Esophagus squamous epithelium (tissue), 5 donors: ENCODE measurements around the gene MED16. TPM values are rescaled to one million over a fixed set of nuclear protein-coding genes. Genes with fewer than 3 reads are reported as not detected.

Source experiments
- DNase-seq: peaks from one replicate; lab custom pipeline; 2025; lab: John Stamatoyannopoulos, UW
- H3K27ac ChIP-seq, 4 donors: fragments of 200-600 bp; sonication (generic); one replicate each; pipeline ENCODE4 v1.5.1; 2016 to 2019; ENCODE audit warnings: mild to moderate bottlenecking in 1 of 4
- H3K27me3 ChIP-seq, 4 donors: fragments of 200-600 bp; sonication (generic); 1 replicate in 3 of 4; 2 replicates in 1 of 4; pipeline versions ENCODE4 v1.5.1 to v1.6.0; 2017 to 2021; ENCODE audit warnings: antibody characterized with exemption in 1 of 4
- H3K36me3 ChIP-seq, 3 donors: fragments of 200-600 bp; sonication (generic); one replicate each; pipeline ENCODE4 v1.5.1; 2016 to 2019
- H3K4me1 ChIP-seq, 3 donors: fragments of 200-600 bp; sonication (generic); one replicate each; pipeline ENCODE4 v1.5.1; 2017 to 2019
- H3K4me3 ChIP-seq, 4 donors: fragments of 200-600 bp; sonication (generic); 1 replicate in 3 of 4; 2 replicates in 1 of 4; pipeline ENCODE4 v1.5.1; 2016 to 2019; ENCODE audit warnings: mild to moderate bottlenecking in 2 of 4, moderate library complexity in 1 of 4
- H3K9me3 ChIP-seq, 3 donors: fragments of 200-600 bp; sonication (generic); one replicate each; pipeline ENCODE4 v1.5.1; 2016 to 2019
- CTCF ChIP-seq, 6 experiments: fragments of 450-650 bp in 4 of 6; fragments of 200-600 bp in 2 of 6; sonication (generic) in 2 of 6; IDR thresholded peaks; one replicate each; pipeline ENCODE4 v1.5.1; 2016 to 2019; ENCODE audit warnings: antibody characterized with exemption in 6 of 6, mild to moderate bottlenecking in 4 of 6, moderate library complexity in 4 of 6
- POLR2A ChIP-seq, 4 donors: fragments of 450-650 bp; IDR thresholded peaks; one replicate each; pipeline ENCODE4 v1.6.1; 2017; ENCODE audit warnings: antibody characterized with exemption in 4 of 4, mild to moderate bottlenecking in 4 of 4, moderate library complexity in 3 of 4
- WGBS, 2 donors: methylation state at CpG; one replicate each; pipeline ENCODE4 v1.1.5; 2018; 5-methylcytosine and 5-hydroxymethylcytosine counted together
- intact Hi-C: fragments of 100-400 bp; cut with DNase I; formaldehyde crosslinking; loops from one replicate; pipeline ENCODE4 v1.15.0; 2022
- total RNA-seq, 4 donors: library from RNA; depleted of rRNA; stranded (reverse); fragments of >200 nt; gene quantifications; one replicate each; pipeline ENCODE4 v1.1.0, GENCODE V29; 2016
- donor health status: DM: yes; HTN: yes; CAD: no.

Gene MED16
- total RNA-seq, 4 donors from 2014 or later, result 23.7 to 64.9 (median 32.5) TPM

GRCh38 chr19:900043-900301 is 7.0 kb upstream of the MED16 start:
- Histone ChIP-seq H3K27me3 (no peaks in the 10 kb centered on the region), H3K27ac (no peak overlapping the region), H3K4me3 (no peak overlapping the region), H3K9me3 (no peaks in the 10 kb centered on the region), H3K36me3 (peaks cover 8 to 61% (median 20%) of the 10 kb centered on the region in 3 donors), H3K4me1 (peaks cover 4 to 34% (median 8%) of the 10 kb centered on the region in 3 donors)
- no peak for DNase-seq
- 79 to 87% methylated on average over 3 to 14 of the region's 15 CpGs for WGBS, 2 donors
- intact Hi-C loops, result no loop called here
- TF ChIP-seq POLR2A (IDR thresholded peaks at IDR 0.05), result no peak
- TF ChIP-seq CTCF (IDR thresholded peaks at IDR 0.05), result no peak

GRCh38 chr19:899336-900042 is 6.5 kb upstream of the MED16 start:
- intact Hi-C loops, result no loop called here
- Histone ChIP-seq H3K36me3 (peaks cover 8 to 61% (median 20%) of the 10 kb centered on the region in 3 donors), H3K9me3 (no peaks in the 10 kb centered on the region), H3K4me1 (peaks cover 4 to 31% (median 8%) of the 10 kb centered on the region in 3 donors), H3K4me3 (no peak overlapping the region), H3K27ac (no peak overlapping the region), H3K27me3 (no peaks in the 10 kb centered on the region)
- WGBS, 2 donors, result 87 to 95% methylated on average over 11 to 24 of the region's 32 CpGs
- no peak for DNase-seq
- TF ChIP-seq POLR2A (IDR thresholded peaks at IDR 0.05), result no peak
- no peak for TF ChIP-seq CTCF (IDR thresholded peaks at IDR 0.05)

- H3K4me1 ChIP-seq, result peaks cover 4 to 27% (median 4%) of the 10 kb centered on the region in 3 donors
- peaks cover 8 to 61% (median 20%) of the 10 kb centered on the region in 3 donors for H3K36me3 ChIP-seq
- no peak for DNase-seq
- H3K27me3 ChIP-seq, result no peaks in the 10 kb centered on the region
- no peak overlapping the region for H3K4me3 ChIP-seq
- no peak overlapping the region for H3K27ac ChIP-seq
- WGBS, 2 donors, result 84 to 100% methylated on average over 2 to 5 of the region's 20 CpGs
- intact Hi-C loops, result no loop called here
- H3K9me3 ChIP-seq, result no peaks in the 10 kb centered on the region
- TF ChIP-seq POLR2A (IDR thresholded peaks at IDR 0.05) (no peak), CTCF (IDR thresholded peaks at IDR 0.05) (no peak)
Measured at GRCh38 chr19:898663-899062, 5.7 kb upstream of the MED16 start.

GRCh38 chr19:897442-898039 is 4.6 kb upstream of the MED16 start:
- Histone ChIP-seq H3K27me3 (no peaks in the 10 kb centered on the region), H3K4me1 (peaks cover 0 to 22% (median 0%) of the 10 kb centered on the region in 3 donors), H3K4me3 (no peak overlapping the region), H3K27ac (no peak overlapping the region), H3K36me3 (peaks cover 8 to 58% (median 20%) of the 10 kb centered on the region in 3 donors), H3K9me3 (no peaks in the 10 kb centered on the region)
- DNase-seq, result no peak
- no peak for TF ChIP-seq POLR2A (IDR thresholded peaks at IDR 0.05)
- TF ChIP-seq CTCF (IDR thresholded peaks at IDR 0.05), result no peak
- 87% methylated on average over 12 to 20 of the region's 26 CpGs for WGBS, 2 donors
- intact Hi-C loops, result no loop called here

GRCh38 chr19:896999-897398 is 4.0 kb upstream of the MED16 start:
- DNase-seq, result no peak
- Histone ChIP-seq H3K4me1 (peaks cover 2 to 26% (median 5%) of the 10 kb centered on the region in 3 donors), H3K27me3 (no peaks in the 10 kb centered on the region), H3K27ac (no peak overlapping the region), H3K9me3 (no peaks in the 10 kb centered on the region), H3K4me3 (no peak overlapping the region), H3K36me3 (peaks cover 8 to 53% (median 20%) of the 10 kb centered on the region in 3 donors)
- intact Hi-C loops, result no loop called here
- WGBS, 2 donors, result 93 to 94% methylated on average over 5 to 10 of the region's 11 CpGs
- TF ChIP-seq POLR2A (IDR thresholded peaks at IDR 0.05) (no peak), CTCF (IDR thresholded peaks at IDR 0.05) (no peak)
